Thyroid gland (tissue), 4 donors: ENCODE data around the gene MS4A1.

ENCODE experiments used
- POLR2A ChIP-seq, 2 donors: fragments of 450-650 bp; IDR thresholded peaks; one replicate each; pipeline ENCODE4 v1.6.1; 2017; ENCODE audit warnings: antibody characterized with exemption in 2 of 2, mild to moderate bottlenecking in 2 of 2, moderate library complexity in 1 of 2
- TF ChIP-seq, protein P1 (sequence below), 6 experiments: fragments of 200-600 bp in 3 of 6; fragments of 450-650 bp in 3 of 6; sonication (generic) in 3 of 6; IDR thresholded peaks; one replicate each; pipeline ENCODE4 v1.5.1; 2016 to 2019; ENCODE audit warnings: antibody characterized with exemption in 6 of 6, mild to moderate bottlenecking in 2 of 6, inconsistent platforms in 1 of 6, moderate library complexity in 1 of 6

DNA sequence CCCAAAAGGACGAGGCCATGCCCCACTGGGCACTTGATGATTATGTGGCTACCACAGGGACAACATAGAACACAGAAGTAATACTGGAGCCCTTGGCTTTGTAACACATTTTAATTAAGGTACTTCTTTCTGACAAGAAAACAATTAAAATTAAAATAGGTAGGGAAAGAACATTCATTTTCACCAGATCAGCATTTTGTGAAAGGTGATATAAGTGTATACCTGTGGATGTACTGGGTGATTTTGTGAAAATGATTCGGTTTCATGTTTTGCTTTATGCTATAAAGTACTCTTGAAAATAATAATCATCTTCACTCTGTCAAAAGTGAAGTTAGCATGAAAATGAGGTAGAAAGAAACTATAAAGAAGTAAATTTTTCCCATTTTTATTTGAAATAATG lies 37.8 kb downstream of the MS4A1 start:
- TF ChIP-seq, protein P1, sequence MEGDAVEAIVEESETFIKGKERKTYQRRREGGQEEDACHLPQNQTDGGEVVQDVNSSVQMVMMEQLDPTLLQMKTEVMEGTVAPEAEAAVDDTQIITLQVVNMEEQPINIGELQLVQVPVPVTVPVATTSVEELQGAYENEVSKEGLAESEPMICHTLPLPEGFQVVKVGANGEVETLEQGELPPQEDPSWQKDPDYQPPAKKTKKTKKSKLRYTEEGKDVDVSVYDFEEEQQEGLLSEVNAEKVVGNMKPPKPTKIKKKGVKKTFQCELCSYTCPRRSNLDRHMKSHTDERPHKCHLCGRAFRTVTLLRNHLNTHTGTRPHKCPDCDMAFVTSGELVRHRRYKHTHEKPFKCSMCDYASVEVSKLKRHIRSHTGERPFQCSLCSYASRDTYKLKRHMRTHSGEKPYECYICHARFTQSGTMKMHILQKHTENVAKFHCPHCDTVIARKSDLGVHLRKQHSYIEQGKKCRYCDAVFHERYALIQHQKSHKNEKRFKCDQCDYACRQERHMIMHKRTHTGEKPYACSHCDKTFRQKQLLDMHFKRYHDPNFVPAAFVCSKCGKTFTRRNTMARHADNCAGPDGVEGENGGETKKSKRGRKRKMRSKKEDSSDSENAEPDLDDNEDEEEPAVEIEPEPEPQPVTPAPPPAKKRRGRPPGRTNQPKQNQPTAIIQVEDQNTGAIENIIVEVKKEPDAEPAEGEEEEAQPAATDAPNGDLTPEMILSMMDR (IDR thresholded peaks at IDR 0.05) = no peak
- TF ChIP-seq POLR2A (IDR thresholded peaks at IDR 0.05) = no peak
